HEK293T (cell line): ENCODE measurements around the gene CEP170B.
"Not testable (repeated sequence)": the region's sequence is repeated elsewhere in the genome, so short reads cannot be mapped to it uniquely, and the experiment has no call there.

Source experiments
- CTCF ChIA-PET: fragments of 350-600 bp; formaldehyde crosslinking; extraction: SDS; loops from one replicate; lab custom pipeline; 2021; ENCODE audit warnings: antibody characterized with exemption, inconsistent platforms; lab: Yijun Ruan, JAX
- POLR2A ChIA-PET: fragments of 350-600 bp; formaldehyde crosslinking; extraction: SDS; loops from one replicate; lab custom pipeline; 2020; ENCODE audit warnings: antibody characterized with exemption, inconsistent platforms; lab: Yijun Ruan, JAX
- DNase-seq: peaks from one replicate; pipeline ENCODE4 v3.0.0; 2012; ENCODE audit warnings: mixed read lengths; ENCODE audit errors: extremely low spot score
- ARNT ChIP-seq: fragments of 450-650 bp; IDR thresholded peaks from 2 replicates; pipeline ENCODE4 v1.6.1; 2017; ENCODE audit warnings: mild to moderate bottlenecking
- BHLHE40 ChIP-seq: fragments of 450-650 bp; IDR thresholded peaks from 2 replicates; pipeline ENCODE4 v1.6.1; 2016; ENCODE audit warnings: mild to moderate bottlenecking, moderate library complexity, borderline replicate concordance
- CTBP1 ChIP-seq: fragments of 450-650 bp; IDR thresholded peaks from 2 replicates; pipeline ENCODE4 v1.6.1; 2016; ENCODE audit warnings: borderline replicate concordance
- ELF4 ChIP-seq: fragments of 450-650 bp; IDR thresholded peaks from 2 replicates; pipeline ENCODE4 v1.6.1; 2017; ENCODE audit warnings: antibody characterized with exemption
- FOXA1 ChIP-seq: fragments of 450-650 bp; IDR thresholded peaks from 2 replicates; pipeline ENCODE4 v1.6.1; 2016; ENCODE audit warnings: mild to moderate bottlenecking
- FOXK2 ChIP-seq: fragments of 450-650 bp; IDR thresholded peaks from 2 replicates; pipeline ENCODE4 v1.6.1; 2016; ENCODE audit warnings: mild to moderate bottlenecking
- FOXM1 ChIP-seq: fragments of 450-650 bp; IDR thresholded peaks from 2 replicates; pipeline ENCODE4 v1.6.1; 2017; ENCODE audit warnings: mild to moderate bottlenecking, borderline replicate concordance
- HDGF ChIP-seq: fragments of 450-650 bp; IDR thresholded peaks from 2 replicates; pipeline ENCODE4 v1.6.1; 2017; ENCODE audit warnings: antibody characterized with exemption, borderline replicate concordance
- L3MBTL2 ChIP-seq: fragments of 450-650 bp; conservative IDR thresholded peaks from 2 replicates; pipeline ENCODE4 v1.6.1; 2016; ENCODE audit warnings: mild to moderate bottlenecking
- LEF1 ChIP-seq: fragments of 450-650 bp; IDR thresholded peaks from 2 replicates; pipeline ENCODE4 v1.6.1; 2017; ENCODE audit warnings: mild to moderate bottlenecking, borderline replicate concordance
- NFRKB ChIP-seq: fragments of 450-650 bp; IDR thresholded peaks from 2 replicates; pipeline ENCODE4 v1.6.1; 2016; ENCODE audit warnings: mild to moderate bottlenecking, moderate library complexity
- PKNOX1 ChIP-seq: fragments of 450-650 bp; IDR thresholded peaks from 2 replicates; pipeline ENCODE4 v1.6.1; 2016
- SP1 ChIP-seq: fragments of 450-650 bp; IDR thresholded peaks from 2 replicates; pipeline ENCODE4 v1.6.1; 2017
- SUZ12 ChIP-seq: fragments of 450-650 bp; IDR thresholded peaks from 2 replicates; pipeline ENCODE4 v1.6.1; 2016; ENCODE audit warnings: mild to moderate bottlenecking
- TARDBP ChIP-seq: fragments of 450-650 bp; IDR thresholded peaks from 2 replicates; pipeline ENCODE4 v1.6.1; 2016
- ZNF384 ChIP-seq: fragments of 450-650 bp; IDR thresholded peaks from 2 replicates; pipeline ENCODE4 v1.6.1; 2016

Gene CEP170B

GRCh38 chr14:104826189-104826860 is 38.7 kb upstream of the CEP170B start:
- TF ChIP-seq PKNOX1: no peak
- no peak for TF ChIP-seq FOXA1
- no peak for TF ChIP-seq NFRKB
- TF ChIP-seq BHLHE40: no peak
- TF ChIP-seq ELF4: no peak
- no peak for TF ChIP-seq SUZ12
- no peak for TF ChIP-seq SP1
- no peak for TF ChIP-seq FOXK2
- TF ChIP-seq HDGF: no peak
- no peak for TF ChIP-seq TARDBP
- TF ChIP-seq L3MBTL2: no peak
- no peak for TF ChIP-seq ARNT
- no peak for TF ChIP-seq FOXM1
- TF ChIP-seq ZNF384: no peak
- TF ChIP-seq LEF1: no peak
- TF ChIP-seq CTBP1: no peak
- CTCF ChIA-PET: interaction anchor here (0.5 to 1.9 kb wide), 12 partner anchors 14 to 201 kb away, joined by 3 to 13 read pairs (median 4); partner anchors contain the start of genes SIVA1 and ZBTB42
- peak; percentile 93 for DNase-seq
- POLR2A ChIA-PET: interaction anchor here (0.6 to 1.8 kb wide), 7 partner anchors 13 to 75 kb away, joined by 3 to 12 read pairs (median 4); partner anchors contain the start of gene SIVA1

GRCh38 chr14:104826861-104827176 is 38.2 kb upstream of the CEP170B start:
- ChIA-PET CTCF (interaction anchor here (0.5 to 1.9 kb wide), 12 partner anchors 14 to 200 kb away, joined by 3 to 13 read pairs (median 3); partner anchors contain the start of genes SIVA1 and ZBTB42), POLR2A (interaction anchor here (0.6 to 1.8 kb wide), 5 partner anchors 14 to 76 kb away, joined by 3 to 12 read pairs (median 4); partner anchors contain the start of gene SIVA1)
- DNase-seq: no peak
- TF ChIP-seq FOXM1 (no peak), L3MBTL2 (peak; percentile 28), TARDBP (no peak), HDGF (no peak), NFRKB (no peak)

- ChIA-PET POLR2A (interaction anchor here (0.6 to 1.8 kb wide), 4 partner anchors 14 to 76 kb away, joined by 3 to 12 read pairs (median 3); partner anchors contain the start of gene SIVA1), CTCF (interaction anchor here (0.5 to 1.9 kb wide), 12 partner anchors 13 to 200 kb away, joined by 3 to 13 read pairs (median 3); partner anchors contain the start of genes SIVA1 and ZBTB42)
- TF ChIP-seq ELF4 (no peak), ZNF384 (no peak), NFRKB (no peak), BHLHE40 (no peak), FOXA1 (no peak), L3MBTL2 (no peak), HDGF (no peak), SUZ12 (no peak), ARNT (no peak), TARDBP (no peak), CTBP1 (no peak), LEF1 (no peak), PKNOX1 (no peak), SP1 (no peak), FOXK2 (no peak)
- peak; percentile 82 for DNase-seq
Observed at GRCh38 chr14:104827177-104828055, 37.7 kb upstream of the CEP170B start.

- ChIA-PET POLR2A (interaction anchor here (0.9 kb wide), 1 partner anchor 18 kb away, joined by 3 read pairs; no protein-coding TSS in a partner anchor), CTCF (no interaction called here)
- TF ChIP-seq TARDBP (no peak), HDGF (no peak), FOXA1 (no peak), FOXK2 (no peak), SP1 (no peak), CTBP1 (no peak), ZNF384 (no peak), NFRKB (no peak), ELF4 (no peak), BHLHE40 (no peak), FOXM1 (no peak), L3MBTL2 (no peak), SUZ12 (no peak), LEF1 (no peak)
- no peak for DNase-seq
Observed at GRCh38 chr14:104830781-104831180, 34.3 kb upstream of the CEP170B start.

- POLR2A ChIA-PET, CTCF ChIA-PET, DNase-seq: not testable (repeated sequence)
Observed at GRCh38 chr14:104836171-104836935, 28.7 kb upstream of the CEP170B start.

GRCh38 chr14:104841730-104842129 is 23.3 kb upstream of the CEP170B start:
- ChIA-PET POLR2A (no interaction called here), CTCF (interaction anchor here (1.7 kb wide), 1 partner anchor 15 kb away, joined by 4 read pairs; no protein-coding TSS in a partner anchor)
- no peak for DNase-seq
- TF ChIP-seq BHLHE40 (no peak), CTBP1 (no peak), SP1 (no peak), ZNF384 (no peak), FOXM1 (no peak), SUZ12 (no peak), L3MBTL2 (no peak), TARDBP (no peak), ELF4 (no peak)
